HUES6 (cell line): ENCODE results near the gene DHX34.
"Not testable (repeated sequence)": the region's sequence is repeated elsewhere in the genome, so short reads cannot be mapped to it uniquely, and the experiment has no call there.

Source experiments
- H3K27ac ChIP-seq: 2 replicates; pipeline ENCODE4 v1.7.0; 2013; ENCODE audit warnings: low read depth, mild to moderate bottlenecking, low read length, inconsistent platforms
- H3K27me3 ChIP-seq: 2 replicates; pipeline ENCODE4 v1.6.1; 2013; ENCODE audit warnings: low read length; ENCODE audit not compliant: control insufficient read depth, insufficient read depth
- H3K36me3 ChIP-seq: 2 replicates; pipeline ENCODE4 v1.6.1; 2013; ENCODE audit warnings: low read length; ENCODE audit not compliant: control insufficient read depth, insufficient read depth
- H3K4me1 ChIP-seq: 2 replicates; pipeline ENCODE4 v1.6.1; 2013; ENCODE audit warnings: low read length; ENCODE audit not compliant: control insufficient read depth, insufficient read depth
- H3K4me3 ChIP-seq: 2 replicates; pipeline ENCODE4 v1.5.1; 2013; ENCODE audit warnings: low read depth, low read length
- H3K9ac ChIP-seq: one replicate; pipeline ENCODE4 v1.6.1; 2013; ENCODE audit warnings: mild to moderate bottlenecking, low read length
- H3K9me3 ChIP-seq: 2 replicates; pipeline ENCODE4 v1.6.1; 2013; ENCODE audit warnings: low read depth, low read length; ENCODE audit not compliant: control insufficient read depth, insufficient read depth

The DHX34 gene, protein sequence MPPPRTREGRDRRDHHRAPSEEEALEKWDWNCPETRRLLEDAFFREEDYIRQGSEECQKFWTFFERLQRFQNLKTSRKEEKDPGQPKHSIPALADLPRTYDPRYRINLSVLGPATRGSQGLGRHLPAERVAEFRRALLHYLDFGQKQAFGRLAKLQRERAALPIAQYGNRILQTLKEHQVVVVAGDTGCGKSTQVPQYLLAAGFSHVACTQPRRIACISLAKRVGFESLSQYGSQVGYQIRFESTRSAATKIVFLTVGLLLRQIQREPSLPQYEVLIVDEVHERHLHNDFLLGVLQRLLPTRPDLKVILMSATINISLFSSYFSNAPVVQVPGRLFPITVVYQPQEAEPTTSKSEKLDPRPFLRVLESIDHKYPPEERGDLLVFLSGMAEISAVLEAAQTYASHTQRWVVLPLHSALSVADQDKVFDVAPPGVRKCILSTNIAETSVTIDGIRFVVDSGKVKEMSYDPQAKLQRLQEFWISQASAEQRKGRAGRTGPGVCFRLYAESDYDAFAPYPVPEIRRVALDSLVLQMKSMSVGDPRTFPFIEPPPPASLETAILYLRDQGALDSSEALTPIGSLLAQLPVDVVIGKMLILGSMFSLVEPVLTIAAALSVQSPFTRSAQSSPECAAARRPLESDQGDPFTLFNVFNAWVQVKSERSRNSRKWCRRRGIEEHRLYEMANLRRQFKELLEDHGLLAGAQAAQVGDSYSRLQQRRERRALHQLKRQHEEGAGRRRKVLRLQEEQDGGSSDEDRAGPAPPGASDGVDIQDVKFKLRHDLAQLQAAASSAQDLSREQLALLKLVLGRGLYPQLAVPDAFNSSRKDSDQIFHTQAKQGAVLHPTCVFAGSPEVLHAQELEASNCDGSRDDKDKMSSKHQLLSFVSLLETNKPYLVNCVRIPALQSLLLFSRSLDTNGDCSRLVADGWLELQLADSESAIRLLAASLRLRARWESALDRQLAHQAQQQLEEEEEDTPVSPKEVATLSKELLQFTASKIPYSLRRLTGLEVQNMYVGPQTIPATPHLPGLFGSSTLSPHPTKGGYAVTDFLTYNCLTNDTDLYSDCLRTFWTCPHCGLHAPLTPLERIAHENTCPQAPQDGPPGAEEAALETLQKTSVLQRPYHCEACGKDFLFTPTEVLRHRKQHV

DNA sequence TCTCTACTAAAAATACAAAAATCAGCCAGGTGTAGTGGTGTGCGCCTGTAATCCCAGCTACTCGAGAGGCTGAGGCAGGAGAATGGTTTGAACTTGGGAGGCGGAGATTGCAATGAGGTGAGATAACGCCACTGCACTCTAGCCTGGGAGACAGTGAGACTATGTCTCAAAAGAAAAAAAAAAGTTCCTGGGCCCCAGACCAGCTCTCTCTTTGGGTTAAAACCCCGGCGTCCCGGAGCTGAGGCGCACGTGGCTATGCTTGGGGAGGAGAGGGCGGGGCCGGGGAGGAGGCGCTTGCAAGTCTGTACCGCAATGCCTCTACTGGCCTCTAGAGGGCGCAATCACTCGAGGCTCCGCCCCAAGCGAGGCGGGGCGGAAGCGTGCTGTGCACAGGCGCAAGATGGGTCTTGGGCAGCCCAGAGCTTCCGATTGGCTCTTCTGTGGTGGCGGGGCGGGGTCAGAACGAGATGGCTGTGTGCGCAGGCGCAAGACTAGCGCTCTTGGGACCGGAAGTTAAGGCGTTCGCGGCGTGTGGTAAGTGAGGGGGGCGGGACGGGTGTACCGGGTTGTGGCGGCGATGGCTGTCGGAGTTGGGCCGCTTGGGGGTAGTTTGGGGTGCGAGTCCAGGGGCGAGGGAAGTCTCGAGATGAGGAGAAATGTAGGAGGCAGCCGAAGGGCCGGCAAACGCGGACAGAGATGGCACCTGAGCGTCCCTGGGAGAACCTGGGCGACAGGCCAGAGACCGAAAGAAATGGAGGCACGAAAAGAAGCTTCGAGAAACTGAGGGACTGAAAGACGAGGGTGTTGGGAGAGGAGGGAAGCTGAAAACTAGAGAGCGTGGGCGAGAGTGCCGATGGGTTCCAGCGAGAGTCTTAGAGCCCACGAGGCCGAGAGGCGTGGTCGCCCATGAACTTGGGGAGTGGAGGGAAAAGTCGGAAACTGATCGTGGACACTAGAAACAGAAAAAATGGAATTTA is at the start of gene DHX34:
TSS of gene DHX34 (plus strand) at position 497 of the 977 bp plus-strand sequence. CDS start 3,716 bp downstream, outside the sequence.
- no peaks in the 10 kb centered on the region for H3K9me3 ChIP-seq
- peak within 1 kb of the TSS; percentile 20; the same call in 1 of the 2 replicates for H3K27ac ChIP-seq
- peaks cover 25% of the 10 kb centered on the region for H3K36me3 ChIP-seq
- H3K27me3 ChIP-seq: no peaks in the 10 kb centered on the region; the same call in 1 of the 2 replicates
- peak within 1 kb of the TSS; percentile 92 for H3K9ac ChIP-seq
- H3K4me3 ChIP-seq: peak within 1 kb of the TSS; percentile 95
- peaks cover 12% of the 10 kb centered on the region; the same call in 1 of the 2 replicates for H3K4me1 ChIP-seq

DNA sequence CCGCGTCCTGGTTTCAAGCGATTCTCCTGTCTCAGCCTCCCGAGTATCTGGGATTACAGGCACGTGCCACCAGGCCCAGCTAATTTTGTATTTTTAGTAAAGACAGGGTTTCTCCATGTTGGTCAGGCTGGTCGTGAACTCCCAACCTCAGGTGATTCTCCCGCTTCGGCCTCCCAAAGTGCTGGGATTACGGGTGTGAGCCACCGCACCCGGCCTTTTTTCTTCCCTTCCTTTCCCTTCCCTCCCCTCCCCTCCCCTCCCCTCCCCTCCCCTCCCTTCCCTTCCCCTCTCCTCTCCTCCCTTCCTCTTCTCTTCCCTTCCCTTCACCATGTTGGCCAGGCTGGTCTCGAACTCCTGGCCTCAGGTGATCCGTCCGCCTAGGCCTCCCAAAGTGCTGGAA is 48.2 kb upstream of the DHX34 start:
- H3K36me3 ChIP-seq, H3K4me1 ChIP-seq, H3K4me3 ChIP-seq, H3K27me3 ChIP-seq, H3K27ac ChIP-seq, H3K9me3 ChIP-seq, H3K9ac ChIP-seq: not testable (repeated sequence)

DNA sequence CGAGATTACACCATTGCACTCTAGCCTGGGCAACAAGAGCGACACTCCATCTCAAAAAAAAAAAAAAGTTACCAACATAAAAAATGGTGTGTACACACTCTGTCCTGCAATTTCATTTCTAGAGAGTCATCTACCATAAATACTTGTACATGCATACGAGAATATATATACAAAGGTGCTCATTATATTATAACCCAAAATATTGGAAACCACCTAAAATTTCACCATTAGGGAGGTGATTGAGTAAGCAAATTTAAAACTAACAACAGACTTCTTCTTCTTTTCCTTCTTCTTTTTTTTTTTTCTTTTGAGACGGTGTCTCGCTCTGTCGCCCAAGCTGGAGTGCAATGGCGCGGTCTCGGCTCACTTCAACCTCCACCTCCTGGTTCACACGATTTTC is 46.9 kb upstream of the DHX34 start:
- no peak overlapping the region for H3K9ac ChIP-seq
- H3K36me3 ChIP-seq: no peaks in the 10 kb centered on the region
- H3K9me3 ChIP-seq: no peaks in the 10 kb centered on the region
- H3K27me3 ChIP-seq: no peaks in the 10 kb centered on the region
- no peak overlapping the region for H3K4me3 ChIP-seq
- peaks cover 4% of the 10 kb centered on the region for H3K4me1 ChIP-seq
- H3K27ac ChIP-seq: no peak overlapping the region

DNA sequence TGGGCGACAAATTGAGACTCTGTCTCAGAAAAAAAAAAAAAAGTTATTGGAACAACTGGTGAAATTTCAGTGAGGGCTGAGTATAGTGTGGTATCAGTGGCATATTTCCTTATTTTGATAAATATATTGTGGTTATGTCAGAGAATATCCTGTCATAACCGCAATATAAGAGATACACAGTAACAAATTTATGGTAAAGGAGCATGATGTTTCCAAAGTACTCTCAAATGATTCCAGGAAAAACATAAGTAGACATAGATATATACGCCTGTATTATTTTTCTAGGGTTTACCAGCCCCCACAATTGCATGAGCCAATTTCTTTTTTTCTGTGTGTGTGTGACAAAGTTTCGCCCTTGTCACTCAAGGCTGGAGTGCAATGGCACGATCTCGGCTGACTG is 45.1 kb upstream of the DHX34 start:
- Histone ChIP-seq H3K9me3 (no peaks in the 10 kb centered on the region), H3K27me3 (no peaks in the 10 kb centered on the region), H3K4me1 (peaks cover 4% of the 10 kb centered on the region)

GRCh38 chr19:47305309-47305751 is 43.8 kb upstream of the DHX34 start:
- Histone ChIP-seq H3K4me3 (no peak overlapping the region), H3K27ac (no peak overlapping the region), H3K9me3 (no peaks in the 10 kb centered on the region), H3K4me1 (no peaks in the 10 kb centered on the region), H3K36me3 (no peaks in the 10 kb centered on the region), H3K9ac (no peak overlapping the region), H3K27me3 (no peaks in the 10 kb centered on the region)

More for the DNA sequence above, 45.1 kb upstream of the DHX34 start:
- Histone ChIP-seq H3K9ac (no peak overlapping the region), H3K36me3 (no peaks in the 10 kb centered on the region), H3K27ac (no peak overlapping the region), H3K4me3 (no peak overlapping the region)

GRCh38 chr19:47306303-47306702 is 42.8 kb upstream of the DHX34 start:
- Histone ChIP-seq H3K36me3 (no peaks in the 10 kb centered on the region), H3K27me3 (no peaks in the 10 kb centered on the region), H3K4me1 (no peaks in the 10 kb centered on the region), H3K9me3 (no peaks in the 10 kb centered on the region), H3K4me3 (no peak overlapping the region), H3K9ac (no peak overlapping the region), H3K27ac (no peak overlapping the region)

GRCh38 chr19:47309038-47309437 is 40.1 kb upstream of the DHX34 start:
- no peak overlapping the region for H3K27ac ChIP-seq
- no peaks in the 10 kb centered on the region for H3K27me3 ChIP-seq
- H3K9ac ChIP-seq: no peak overlapping the region
- no peaks in the 10 kb centered on the region for H3K9me3 ChIP-seq
- H3K36me3 ChIP-seq: no peaks in the 10 kb centered on the region
- no peak overlapping the region for H3K4me3 ChIP-seq
- no peaks in the 10 kb centered on the region for H3K4me1 ChIP-seq

- Histone ChIP-seq H3K27me3 (no peaks in the 10 kb centered on the region), H3K27ac (no peak within 1 kb of the TSS), H3K4me1 (no peaks in the 10 kb centered on the region), H3K4me3 (no peak within 1 kb of the TSS), H3K9ac (no peak within 1 kb of the TSS), H3K9me3 (no peaks in the 10 kb centered on the region), H3K36me3 (no peaks in the 10 kb centered on the region)
Observed at GRCh38 chr19:47309608-47310007, 39.5 kb upstream of the DHX34 start, which contains the start of gene C5AR1. C5AR1 (plus strand) TSS chr19:47309861; CDS start chr19:47309896, 35 bp downstream.

GRCh38 chr19:47310323-47310722 is 38.8 kb upstream of the DHX34 start:
- Histone ChIP-seq H3K9ac (no peak overlapping the region), H3K36me3 (no peaks in the 10 kb centered on the region), H3K4me3 (no peak overlapping the region), H3K27ac (no peak overlapping the region), H3K9me3 (no peaks in the 10 kb centered on the region), H3K27me3 (no peaks in the 10 kb centered on the region), H3K4me1 (no peaks in the 10 kb centered on the region)

GRCh38 chr19:47310819-47311218 is 38.3 kb upstream of the DHX34 start:
- Histone ChIP-seq H3K27me3 (no peaks in the 10 kb centered on the region), H3K36me3 (no peaks in the 10 kb centered on the region), H3K4me1 (peaks cover 2% of the 10 kb centered on the region; the same call in 1 of the 2 replicates), H3K9ac (no peak overlapping the region), H3K27ac (no peak overlapping the region), H3K9me3 (no peaks in the 10 kb centered on the region), H3K4me3 (no peak overlapping the region)
